HG03139 (cell line): ENCODE results near the gene AKIRIN2.
A peak's percentile ranks its signal among the peaks of the same experiment; 100 is the strongest.

Source experiments
- ATAC-seq: cut with Tn5 transposase; IDR thresholded peaks from one replicate; pipeline ENCODE4 v1.9.1; 2021; ENCODE audit not compliant: unreplicated experiment

AKIRIN2 gene

GRCh38 chr6:87701676-87702588 lies at the start of gene AKIRIN2:
TSS of gene AKIRIN2 (minus strand) at chr6:87702233. CDS start at chr6:87701684, 549 bp downstream.
- peak; percentile 58 for ATAC-seq

GRCh38 chr6:87747646-87748045 lies 45.6 kb upstream of the AKIRIN2 start:
- no peak for ATAC-seq

DNA sequence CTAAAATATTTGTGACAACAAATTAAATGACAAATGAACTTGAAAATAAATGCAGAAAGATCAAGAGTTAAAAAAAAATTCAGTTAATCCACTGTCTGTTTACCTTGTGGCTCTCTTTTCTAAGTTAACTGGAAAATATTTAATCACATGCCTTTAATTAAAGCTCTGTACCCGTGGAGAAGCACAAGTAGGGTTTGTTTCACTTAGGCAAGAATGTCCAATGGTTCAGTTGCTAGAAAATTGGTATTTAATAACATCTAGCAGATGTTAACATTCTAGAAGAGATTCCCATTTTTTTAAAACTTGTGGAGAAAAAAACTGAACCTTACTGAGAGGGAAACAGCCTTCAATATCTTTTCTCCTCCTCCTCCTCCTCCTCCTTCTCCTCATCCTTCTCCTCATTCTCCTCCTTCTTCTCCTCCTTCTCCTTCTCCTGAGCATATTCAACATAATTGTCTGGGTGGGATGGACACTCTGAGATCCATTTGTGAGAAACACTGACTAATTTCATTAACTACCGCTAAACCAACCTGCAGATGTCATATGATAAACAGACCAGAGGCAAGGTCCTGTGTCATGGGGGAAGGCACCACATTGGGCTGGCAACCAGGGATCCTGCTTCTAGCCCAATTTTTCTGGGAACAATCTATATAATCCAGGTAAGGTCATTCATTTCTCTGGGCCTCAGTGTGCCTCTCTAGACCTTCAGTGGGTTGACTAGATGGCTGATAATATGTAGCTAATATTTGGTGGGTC lies 44.1 kb upstream of the AKIRIN2 start:
- ATAC-seq = no peak

- ATAC-seq = no peak
These were observed 41.4 kb upstream of the AKIRIN2 start for GRCh38 chr6:87743454-87743853.

DNA sequence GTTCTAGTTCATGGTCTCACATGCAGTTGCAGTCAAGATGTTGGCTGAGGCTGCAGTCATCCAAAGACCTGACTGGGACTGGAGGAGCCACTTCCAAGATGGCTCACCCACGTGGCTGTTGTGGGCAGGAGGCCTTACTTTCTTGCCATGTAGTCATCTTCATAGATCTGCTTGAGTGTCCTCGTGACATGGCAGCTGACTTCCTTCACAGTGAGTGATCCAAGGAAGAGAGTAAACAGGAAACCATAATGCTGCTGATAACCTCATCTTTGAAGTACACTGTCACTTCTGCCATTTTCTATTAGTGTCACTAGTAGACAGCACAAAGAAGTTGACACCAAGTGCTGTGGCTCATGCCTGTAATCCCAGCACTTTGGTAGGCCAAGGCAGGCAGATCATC lies 40.1 kb upstream of the AKIRIN2 start:
- ATAC-seq = peak; percentile 59

DNA sequence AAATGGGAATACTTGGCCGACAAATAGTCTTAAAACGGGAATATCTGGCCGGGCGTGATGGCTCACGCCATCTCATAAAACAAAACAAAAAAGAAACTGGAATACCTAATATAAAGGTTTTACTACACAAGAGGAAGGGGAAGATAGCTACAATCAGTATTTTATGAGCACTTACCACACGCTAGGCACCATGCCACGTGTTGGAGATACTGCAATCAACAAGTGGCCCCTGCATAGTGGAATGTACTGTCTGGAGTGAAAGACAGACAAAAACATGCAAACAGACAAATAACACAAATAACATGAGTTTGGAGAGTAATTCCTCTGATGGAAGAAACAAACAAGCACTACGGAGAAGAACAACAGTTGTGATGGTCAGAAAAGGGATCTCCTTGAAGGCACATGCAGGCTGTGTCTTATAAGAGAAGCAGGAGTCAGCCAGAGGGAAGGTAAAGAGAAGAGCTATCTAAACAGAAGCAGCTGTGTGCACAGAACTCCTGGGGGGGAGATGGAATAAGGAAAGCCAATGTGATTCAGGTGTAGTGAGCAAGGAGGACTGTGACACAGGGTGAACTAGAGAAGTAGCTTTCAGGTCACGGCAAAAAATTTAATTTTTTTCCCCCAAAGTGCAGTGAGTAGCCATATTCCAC lies 39.1 kb upstream of the AKIRIN2 start:
- ATAC-seq = no peak

GRCh38 chr6:87738744-87739143 lies 36.7 kb upstream of the AKIRIN2 start:
- ATAC-seq = no peak

DNA sequence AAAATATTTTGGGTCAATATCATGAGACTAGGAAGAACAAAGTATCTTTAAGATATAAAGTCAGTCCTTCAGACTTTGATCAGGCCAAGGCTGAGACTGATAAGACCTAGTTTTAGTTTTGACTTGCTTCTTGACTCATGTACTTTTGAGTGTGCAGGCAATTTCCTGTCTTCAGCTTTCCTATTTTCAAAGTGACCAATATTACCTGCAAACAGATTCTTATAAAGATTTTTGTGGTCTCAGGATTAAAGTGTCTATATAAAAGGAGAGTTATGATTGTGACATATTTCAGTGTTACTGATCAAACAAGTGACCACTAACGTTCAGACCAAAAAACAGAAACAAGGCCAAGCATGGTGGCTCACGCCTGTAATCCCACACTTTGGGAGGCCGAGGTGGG lies 36.0 kb upstream of the AKIRIN2 start:
- no peak for ATAC-seq

GRCh38 chr6:87736809-87737540 lies 34.9 kb upstream of the AKIRIN2 start:
- no peak for ATAC-seq

GRCh38 chr6:87731818-87732661 lies 30.0 kb upstream of the AKIRIN2 start:
- peak; percentile 86 for ATAC-seq

GRCh38 chr6:87731080-87731479 lies 29.0 kb upstream of the AKIRIN2 start:
- no peak for ATAC-seq

- ATAC-seq = no peak
These were observed 28.1 kb upstream of the AKIRIN2 start for GRCh38 chr6:87729965-87730719.

GRCh38 chr6:87728706-87729105 lies 26.7 kb upstream of the AKIRIN2 start:
- no peak for ATAC-seq

DNA sequence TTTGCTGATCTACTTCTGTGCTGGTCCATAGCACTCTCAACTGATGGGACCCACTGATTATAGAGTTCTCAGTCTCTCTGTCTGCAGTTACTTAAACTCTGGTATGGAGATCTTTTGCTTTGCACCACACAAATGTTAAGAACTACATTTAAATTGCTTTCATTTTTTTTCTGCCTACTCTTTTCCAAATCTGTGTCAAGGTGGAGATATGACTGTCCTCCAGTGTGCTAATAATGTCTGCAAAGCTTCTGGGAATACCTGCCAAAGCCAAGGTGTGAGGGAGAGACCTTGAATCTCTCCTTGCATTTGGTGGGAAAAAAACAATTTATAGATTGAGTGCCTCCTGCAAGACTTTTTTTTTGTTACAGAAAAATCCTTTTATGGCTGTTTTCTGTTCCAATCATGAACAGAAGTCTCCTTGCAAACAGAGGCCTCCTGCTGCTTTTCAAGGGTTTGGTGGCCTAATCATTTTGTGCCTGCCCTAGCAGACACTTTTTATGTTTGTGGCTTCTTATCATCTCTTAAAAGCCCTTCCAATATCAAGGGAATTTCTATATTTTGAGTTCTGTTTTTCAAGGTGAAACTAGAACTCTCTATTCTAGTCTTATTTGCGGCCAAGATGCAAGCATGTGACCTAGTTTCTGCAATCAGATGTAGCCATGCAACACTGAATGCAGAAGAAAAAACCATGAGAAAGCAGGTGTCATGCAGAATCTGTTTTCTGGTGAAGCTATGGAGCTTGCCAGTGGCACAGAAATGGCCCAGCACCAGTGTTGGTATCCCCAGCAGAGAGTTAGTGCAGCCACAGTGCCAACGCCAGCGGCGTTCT lies 23.2 kb upstream of the AKIRIN2 start:
- ATAC-seq = peak; percentile 69

- ATAC-seq = no peak
These were observed 21.4 kb upstream of the AKIRIN2 start for GRCh38 chr6:87723170-87724078.

DNA sequence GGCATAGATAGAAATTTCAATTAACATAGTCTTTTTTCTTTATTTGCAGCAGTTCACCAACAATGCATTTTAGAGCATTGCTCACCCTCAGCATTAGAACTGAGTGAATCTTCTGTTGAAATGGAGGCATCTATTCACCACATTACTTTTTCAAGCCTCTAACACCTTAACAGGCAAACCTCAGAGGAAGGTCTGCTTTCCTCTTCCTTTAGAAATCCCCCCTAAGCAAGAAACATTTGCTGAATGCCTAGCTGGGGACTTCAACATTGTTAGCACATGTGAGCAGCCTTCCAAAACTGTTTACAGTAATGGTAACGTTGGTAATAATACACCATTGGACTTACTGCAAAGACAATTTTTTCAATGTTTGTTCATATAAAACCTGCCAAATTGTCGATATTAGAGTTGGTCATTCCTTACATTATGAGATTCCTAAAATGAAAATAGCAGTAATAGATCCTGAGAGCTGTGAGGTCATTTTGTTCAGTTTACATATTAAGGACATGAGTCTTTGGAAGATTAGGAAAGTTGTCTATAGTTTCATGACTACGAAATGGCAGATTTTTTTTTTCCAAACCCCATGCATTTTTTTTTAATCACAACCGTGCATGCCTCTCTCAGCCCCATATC lies 20.6 kb upstream of the AKIRIN2 start:
- no peak for ATAC-seq

GRCh38 chr6:87721311-87721710 lies 19.3 kb upstream of the AKIRIN2 start:
- ATAC-seq = no peak
